Left ventricle myocardium inferior (tissue), 1 donor: ENCODE results near the gene SSBP2. TPM values are rescaled to one million over a fixed set of nuclear protein-coding genes. Genes with fewer than 3 reads are reported as not detected.

Experiments used
- DNase-seq: peaks from one replicate; pipeline ENCODE4 v3.0.0-alpha.2; 2020
- H3K27ac ChIP-seq: fragments of 200-600 bp; replicated peaks from 2 replicates; pipeline ENCODE4 v1.8.0; 2021
- H3K27me3 ChIP-seq: fragments of 200-600 bp; 2 replicates; pipeline ENCODE4 v1.8.0; 2021; ENCODE audit warnings: low read depth
- H3K36me3 ChIP-seq: fragments of 200-600 bp; 2 replicates; pipeline ENCODE4 v1.8.0; 2021
- H3K4me1 ChIP-seq: fragments of 200-600 bp; 2 replicates; pipeline ENCODE4 v1.8.0; 2021
- H3K4me3 ChIP-seq: fragments of 200-600 bp; 2 replicates; pipeline ENCODE4 v1.8.0; 2021; ENCODE audit warnings: mild to moderate bottlenecking, moderate library complexity
- H3K9me3 ChIP-seq: fragments of 200-600 bp; replicated peaks from 2 replicates; pipeline ENCODE4 v1.8.0; 2021
- CTCF ChIP-seq: fragments of 200-600 bp; IDR thresholded peaks from 2 replicates; pipeline ENCODE4 v1.8.0; 2021; ENCODE audit warnings: antibody characterized with exemption, mild to moderate bottlenecking, borderline replicate concordance
- intact Hi-C: fragments of 100-400 bp; cut with micrococcal nuclease; formaldehyde crosslinking; loops from one replicate; pipeline ENCODE4 v1.11.0; 2022
- total RNA-seq: library from RNA; stranded (reverse); fragmentation: NEBNext Ultra II Directional; extraction: Animal tissue kit (Norgen Biotek cat#: 25700); gene quantifications from one replicate; pipeline ENCODE4 v1.2.1, GENCODE V29; 2021
- donor health status: DM: no; HTN: yes; CAD: no; lungs with severe emphysema.

Gene SSBP2
- total RNA-seq, 1 donor from 2014 or later, result 40.7 TPM

DNA sequence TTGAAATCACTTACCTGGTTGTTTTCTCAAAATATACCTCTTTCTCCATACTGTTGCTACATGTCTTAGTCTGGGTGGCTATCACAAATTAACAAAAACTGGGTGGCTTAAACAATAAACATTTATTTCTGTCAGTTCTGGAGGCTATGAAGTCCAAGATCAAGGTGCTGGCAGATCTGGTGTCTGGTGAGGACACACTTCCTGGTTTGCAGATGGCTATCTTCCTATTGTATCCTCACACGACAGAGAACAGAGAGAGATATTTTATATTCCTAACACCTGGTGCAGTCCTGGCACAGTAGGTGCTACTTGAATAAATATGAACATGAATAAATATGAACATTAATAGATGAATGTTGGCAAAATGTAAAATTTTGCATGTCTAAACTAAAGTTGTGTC lies 192.7 kb downstream of the SSBP2 start:
- Histone ChIP-seq H3K36me3 (no peaks in the 10 kb centered on the region), H3K9me3 (no peaks in the 10 kb centered on the region), H3K27me3 (no peaks in the 10 kb centered on the region), H3K4me1 (peaks cover 11% of the 10 kb centered on the region), H3K27ac (no peak overlapping the region), H3K4me3 (no peak overlapping the region)
- DNase-seq, result no peak
- intact Hi-C loops, result no loop called here
- no peak for TF ChIP-seq CTCF

GRCh38 chr5:81556809-81557208 lies 194.1 kb downstream of the SSBP2 start:
- Histone ChIP-seq H3K9me3 (no peaks in the 10 kb centered on the region), H3K36me3 (no peaks in the 10 kb centered on the region), H3K27ac (no peak overlapping the region), H3K27me3 (no peaks in the 10 kb centered on the region), H3K4me1 (peaks cover 19% of the 10 kb centered on the region), H3K4me3 (no peak overlapping the region)
- intact Hi-C loops, result no loop called here
- TF ChIP-seq CTCF, result no peak
- no peak for DNase-seq

- Histone ChIP-seq H3K27ac (no peak overlapping the region), H3K4me3 (no peak overlapping the region), H3K36me3 (no peaks in the 10 kb centered on the region), H3K4me1 (peaks cover 19% of the 10 kb centered on the region), H3K9me3 (no peaks in the 10 kb centered on the region), H3K27me3 (no peaks in the 10 kb centered on the region)
- intact Hi-C loops, result no loop called here
- no peak for DNase-seq
- TF ChIP-seq CTCF, result no peak
Measured at GRCh38 chr5:81555865-81556264, 195.0 kb downstream of the SSBP2 start.

DNA sequence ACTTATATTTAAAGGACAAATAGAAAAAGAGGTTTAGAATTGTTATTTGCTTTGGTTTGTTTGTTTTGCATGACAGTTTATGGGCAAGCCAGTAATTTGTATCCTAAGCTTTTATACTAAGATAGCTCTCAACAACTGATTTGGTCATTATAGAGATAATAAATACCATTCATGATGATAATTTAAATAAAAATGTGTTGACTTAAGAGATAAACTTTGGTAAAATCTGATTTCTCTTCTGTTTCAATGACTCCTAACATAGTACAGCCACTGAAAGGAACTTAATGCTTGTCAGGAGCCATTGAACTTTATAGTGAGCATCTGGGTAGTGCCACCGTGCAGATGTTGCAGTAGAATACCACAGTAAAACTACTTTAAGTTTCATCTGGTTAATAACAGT lies 196.2 kb downstream of the SSBP2 start:
- Histone ChIP-seq H3K4me3 (no peak overlapping the region), H3K36me3 (no peaks in the 10 kb centered on the region), H3K9me3 (no peaks in the 10 kb centered on the region), H3K4me1 (peaks cover 19% of the 10 kb centered on the region), H3K27me3 (no peaks in the 10 kb centered on the region), H3K27ac (no peak overlapping the region)
- no peak for TF ChIP-seq CTCF
- intact Hi-C loops, result no loop called here
- no peak for DNase-seq

GRCh38 chr5:81553567-81554212 lies 197.2 kb downstream of the SSBP2 start:
- no peak for TF ChIP-seq CTCF

More at GRCh38 chr5:81553567-81554212, 197.2 kb downstream of the SSBP2 start:
- Histone ChIP-seq H3K9me3 (no peaks in the 10 kb centered on the region), H3K4me3 (no peak overlapping the region), H3K27ac (no peak overlapping the region), H3K4me1 (peaks cover 19% of the 10 kb centered on the region), H3K27me3 (no peaks in the 10 kb centered on the region), H3K36me3 (no peaks in the 10 kb centered on the region)
- intact Hi-C loops, result no loop called here
- no peak for DNase-seq
